T-helper 2 cell treated with Interferon-gamma antibody and Interleukin-4, amounts not matched to agents 100 ng/mL and 5 ng/mL, for 36 hours (primary cell): ENCODE measurements around the gene SEPTIN1. TPM values are rescaled to one million over a fixed set of nuclear protein-coding genes. Genes with fewer than 3 reads are reported as not detected.

Experiments
- intact Hi-C: fragments of 100-400 bp; cut with micrococcal nuclease; formaldehyde crosslinking; loops from one replicate; pipeline ENCODE4 v1.15.1; 2023
- total RNA-seq: library from RNA; stranded (reverse); gene quantifications from 2 replicates; pipeline ENCODE4 v1.2.3, GENCODE V29; 2022

The SEPTIN1 gene
- total RNA-seq, 1 donor from 2014 or later = 326 TPM

GRCh38 chr16:30378236-30379157, 3.9 kb downstream of the SEPTIN1 start:
- intact Hi-C loops = loop anchor here (1.0 to 2.0 kb wide), 5 partner anchors 8 to 314 kb away; partner anchors contain the start of genes ALDOA, TBC1D10B, ZNF747 and ZNF771

GRCh38 chr16:30377812-30378235, 4.5 kb downstream of the SEPTIN1 start:
- intact Hi-C loops = loop anchor here (1.0 to 2.0 kb wide), 5 partner anchors 8 to 313 kb away; partner anchors contain the start of genes ALDOA, TBC1D10B, ZNF747 and ZNF771

DNA sequence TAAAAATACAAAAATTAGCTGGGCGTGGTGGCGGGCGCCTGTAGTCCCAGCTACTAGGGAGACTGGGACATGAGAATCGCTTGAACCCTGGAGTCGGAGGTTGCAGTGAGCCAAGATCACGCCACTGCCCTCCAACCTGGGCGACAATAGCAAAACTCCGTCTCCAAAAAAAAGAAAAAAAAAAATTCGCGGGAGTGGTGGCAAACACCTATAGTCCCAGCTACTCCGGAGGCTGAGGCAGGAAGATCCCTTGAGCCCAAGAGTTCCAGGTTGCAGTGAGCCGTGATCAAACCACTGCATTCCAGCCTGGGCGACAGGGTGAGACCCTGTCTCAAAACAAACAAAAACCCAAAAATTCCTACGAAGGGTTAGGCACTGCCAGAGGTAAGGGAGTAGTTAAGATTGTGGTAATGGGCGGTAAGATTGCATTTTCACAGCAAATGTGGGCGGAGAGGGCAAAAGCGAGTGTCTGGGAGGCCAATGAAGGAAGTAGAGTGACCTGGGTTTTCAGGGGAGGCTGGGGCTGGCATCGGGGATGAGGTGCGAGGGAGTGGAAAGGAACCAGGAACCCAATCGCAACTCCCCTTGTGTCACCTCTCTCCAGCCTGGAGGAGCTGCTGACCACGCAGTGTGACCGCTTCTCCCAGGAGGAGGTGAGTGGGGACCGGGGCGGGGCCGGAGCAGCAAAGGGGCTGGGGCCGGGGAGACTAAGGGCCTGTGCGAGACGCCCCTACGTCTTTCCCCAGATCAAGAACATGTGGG, 5.1 kb downstream of the SEPTIN1 start:
- intact Hi-C loops = no loop called here

DNA sequence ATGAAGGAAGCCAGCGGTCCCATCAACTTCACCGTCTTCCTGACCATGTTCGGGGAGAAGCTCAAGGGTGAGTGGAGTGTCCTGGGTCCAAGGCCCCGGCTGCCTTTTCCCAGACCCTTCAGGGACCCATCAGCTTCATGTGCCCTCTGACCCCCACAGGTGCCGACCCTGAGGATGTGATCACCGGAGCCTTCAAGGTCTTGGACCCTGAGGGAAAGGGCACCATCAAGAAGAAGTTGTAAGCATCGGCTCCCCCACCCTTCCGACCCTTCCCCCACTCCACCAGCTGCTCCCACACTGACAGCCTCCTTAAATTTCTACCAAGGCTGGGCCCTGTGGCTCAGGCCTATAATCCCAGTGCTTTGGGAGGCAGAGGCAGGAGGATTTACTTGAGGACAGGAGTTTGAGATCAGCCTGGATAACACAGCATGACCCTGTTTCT, 5.9 kb downstream of the SEPTIN1 start:
- intact Hi-C loops = no loop called here

GRCh38 chr16:30375864-30376263, 6.5 kb downstream of the SEPTIN1 start:
- intact Hi-C loops = no loop called here

DNA sequence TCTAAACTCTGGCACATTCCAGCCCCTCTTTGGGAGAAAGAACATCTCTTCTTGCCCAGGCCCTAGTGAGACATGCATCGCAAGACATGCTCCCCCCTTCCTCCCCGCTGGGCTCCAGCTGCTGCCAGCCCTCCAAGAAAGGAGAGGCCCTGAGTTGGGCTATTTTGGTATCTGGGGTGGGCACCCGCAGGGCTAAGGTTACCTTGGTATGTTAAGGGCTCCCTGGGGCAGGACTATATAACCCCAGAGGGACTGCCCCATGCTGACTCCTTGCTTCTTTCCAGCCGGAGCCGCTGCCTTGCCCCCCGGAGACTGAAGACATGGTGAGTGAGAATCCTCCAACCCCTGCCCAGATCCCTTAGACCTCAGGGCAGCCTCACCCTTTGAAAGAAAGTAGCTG, 7.8 kb downstream of the SEPTIN1 start, which contains the start of gene MYL11:
MYL11 (plus strand) TSS at position 265 of the 400 bp plus-strand sequence; CDS start at position 321, 56 bp downstream.
- intact Hi-C loops = loop anchor here (5.0 kb wide), 1 partner anchor 98 kb away; the partner anchor contains the start of gene ITGAL

- intact Hi-C loops = loop anchor here (5.0 kb wide), 1 partner anchor 100 kb away; the partner anchor contains the start of gene ITGAL
Observed at GRCh38 chr16:30372725-30373124, 9.6 kb downstream of the SEPTIN1 start.

GRCh38 chr16:30372038-30372712, 10.2 kb downstream of the SEPTIN1 start:
- intact Hi-C loops = loop anchor here (5.0 kb wide), 1 partner anchor 100 kb away; the partner anchor contains the start of gene ITGAL

- intact Hi-C loops = loop anchor here (1.0 to 5.0 kb wide), 4 partner anchors 11 to 551 kb away; partner anchors contain the start of genes ALDOA, FBXL19, ITGAL and SEPTIN1
Observed at GRCh38 chr16:30371248-30371816, 11.0 kb downstream of the SEPTIN1 start.

- intact Hi-C loops = loop anchor here (1.0 to 5.0 kb wide), 10 partner anchors 8 to 552 kb away; partner anchors contain the start of genes ALDOA, CD2BP2, FBRS and FBXL19
Observed at GRCh38 chr16:30370456-30371247, 11.7 kb downstream of the SEPTIN1 start, which contains the start of gene TBC1D10B. Gene TBC1D10B, minus strand, starts transcription at chr16:30370494. Its CDS starts 311 bp downstream, at chr16:30370183.

- intact Hi-C loops = loop anchor here (1.0 to 5.0 kb wide), 9 partner anchors 8 to 553 kb away; partner anchors contain the start of genes ALDOA, CD2BP2, FBRS and FBXL19
Observed at GRCh38 chr16:30369938-30370455, 12.4 kb downstream of the SEPTIN1 start.

DNA sequence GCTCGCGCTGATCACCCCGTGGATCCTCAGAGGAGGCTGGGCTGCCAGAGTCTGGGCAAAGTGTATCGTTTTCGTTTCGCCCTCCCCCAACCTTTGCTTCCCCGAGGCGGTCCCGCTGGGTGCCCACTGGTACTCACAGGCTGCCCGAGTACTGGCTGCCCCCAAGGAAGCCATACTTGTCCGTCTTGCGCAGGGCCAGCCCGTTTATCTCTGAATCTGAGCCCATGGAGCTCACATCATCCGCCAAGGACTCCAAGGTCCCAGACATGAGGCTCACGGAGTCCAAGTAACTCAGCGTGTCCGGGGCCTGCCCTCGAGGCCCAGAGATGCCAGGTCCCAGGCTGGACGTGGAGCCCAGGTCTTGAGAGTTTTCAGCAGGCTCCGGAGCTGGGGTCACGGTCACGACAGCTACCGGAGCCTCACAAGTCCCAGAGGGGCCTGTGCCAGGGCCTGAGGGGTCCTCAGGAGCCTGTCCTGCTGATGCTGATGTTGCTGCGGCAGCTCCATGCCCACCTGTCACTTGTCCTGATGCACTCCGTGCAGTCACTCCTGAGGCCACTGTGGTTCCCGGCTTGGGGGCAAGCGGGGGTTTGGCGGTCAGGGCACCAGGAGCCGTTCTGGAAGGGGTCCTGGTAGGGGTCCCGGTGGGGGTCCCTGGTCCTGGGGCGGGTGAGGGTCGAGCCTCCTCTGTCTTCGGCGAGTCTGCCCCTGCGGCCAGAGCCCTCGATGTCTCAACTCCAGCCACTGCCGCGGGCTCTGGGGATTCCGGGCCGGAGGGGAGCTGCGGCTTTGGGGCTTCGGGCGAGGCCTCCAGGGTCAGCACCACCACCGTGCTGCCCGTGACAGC, 13.0 kb downstream of the SEPTIN1 start:
- intact Hi-C loops = no loop called here

- intact Hi-C loops = no loop called here
Observed at GRCh38 chr16:30368792-30369090, 13.6 kb downstream of the SEPTIN1 start.

- intact Hi-C loops = no loop called here
Observed at GRCh38 chr16:30368122-30368791, 14.1 kb downstream of the SEPTIN1 start.

GRCh38 chr16:30367349-30368009, 14.9 kb downstream of the SEPTIN1 start:
- intact Hi-C loops = no loop called here

- intact Hi-C loops = no loop called here
Observed at GRCh38 chr16:30366511-30366910, 15.8 kb downstream of the SEPTIN1 start.

- intact Hi-C loops = no loop called here
Observed at GRCh38 chr16:30365200-30365599, 17.2 kb downstream of the SEPTIN1 start.
